AG09319 (cell line): ENCODE data around the gene TRABD2B.
"Not testable (repeated sequence)": the region's sequence is repeated elsewhere in the genome, so short reads cannot be mapped to it uniquely, and the experiment has no call there.

Experiments
- DNase-seq: peaks from one replicate; pipeline ENCODE4 v3.0.0-alpha.2; 2010; ENCODE audit warnings: low read depth; ENCODE audit errors: extremely low read depth
- CTCF ChIP-seq: IDR thresholded peaks from 2 replicates; pipeline ENCODE4 v1.5.1; 2011; ENCODE audit warnings: low read depth, mild to moderate bottlenecking, inconsistent platforms, low read length, moderate library complexity

Gene TRABD2B

GRCh38 chr1:47967864-47968555, 29.2 kb downstream of the TRABD2B start:
- no peak for DNase-seq
- TF ChIP-seq CTCF: no peak

GRCh38 chr1:47965816-47966215, 31.4 kb downstream of the TRABD2B start:
- no peak for DNase-seq
- no peak for TF ChIP-seq CTCF

GRCh38 chr1:47964636-47965035, 32.5 kb downstream of the TRABD2B start:
- TF ChIP-seq CTCF: no peak

GRCh38 chr1:47963568-47964358, 33.4 kb downstream of the TRABD2B start:
- no peak for TF ChIP-seq CTCF
- DNase-seq: no peak

More at GRCh38 chr1:47964636-47965035, 32.5 kb downstream of the TRABD2B start:
- no peak for DNase-seq

- no peak for DNase-seq
- no peak for TF ChIP-seq CTCF
These were observed 34.3 kb downstream of the TRABD2B start for GRCh38 chr1:47962750-47963492.

- not testable (repeated sequence) for DNase-seq
These were observed 35.4 kb downstream of the TRABD2B start for GRCh38 chr1:47961835-47962234.

- not testable (repeated sequence) for DNase-seq
These were observed 40.7 kb downstream of the TRABD2B start for GRCh38 chr1:47956491-47956890.

GRCh38 chr1:47953661-47954060, 43.5 kb downstream of the TRABD2B start:
- no peak for TF ChIP-seq CTCF
- no peak for DNase-seq
